GM21723 (cell line): ENCODE measurements around the gene SMLR1.
"Not testable (repeated sequence)": the region's sequence is repeated elsewhere in the genome, so short reads cannot be mapped to it uniquely, and the experiment has no call there.

ENCODE experiments used
- ATAC-seq: cut with Tn5 transposase; IDR thresholded peaks from one replicate; pipeline ENCODE4 v1.9.1; 2021; ENCODE audit warnings: mild to moderate bottlenecking, moderate library complexity; ENCODE audit not compliant: unreplicated experiment

Gene SMLR1

DNA sequence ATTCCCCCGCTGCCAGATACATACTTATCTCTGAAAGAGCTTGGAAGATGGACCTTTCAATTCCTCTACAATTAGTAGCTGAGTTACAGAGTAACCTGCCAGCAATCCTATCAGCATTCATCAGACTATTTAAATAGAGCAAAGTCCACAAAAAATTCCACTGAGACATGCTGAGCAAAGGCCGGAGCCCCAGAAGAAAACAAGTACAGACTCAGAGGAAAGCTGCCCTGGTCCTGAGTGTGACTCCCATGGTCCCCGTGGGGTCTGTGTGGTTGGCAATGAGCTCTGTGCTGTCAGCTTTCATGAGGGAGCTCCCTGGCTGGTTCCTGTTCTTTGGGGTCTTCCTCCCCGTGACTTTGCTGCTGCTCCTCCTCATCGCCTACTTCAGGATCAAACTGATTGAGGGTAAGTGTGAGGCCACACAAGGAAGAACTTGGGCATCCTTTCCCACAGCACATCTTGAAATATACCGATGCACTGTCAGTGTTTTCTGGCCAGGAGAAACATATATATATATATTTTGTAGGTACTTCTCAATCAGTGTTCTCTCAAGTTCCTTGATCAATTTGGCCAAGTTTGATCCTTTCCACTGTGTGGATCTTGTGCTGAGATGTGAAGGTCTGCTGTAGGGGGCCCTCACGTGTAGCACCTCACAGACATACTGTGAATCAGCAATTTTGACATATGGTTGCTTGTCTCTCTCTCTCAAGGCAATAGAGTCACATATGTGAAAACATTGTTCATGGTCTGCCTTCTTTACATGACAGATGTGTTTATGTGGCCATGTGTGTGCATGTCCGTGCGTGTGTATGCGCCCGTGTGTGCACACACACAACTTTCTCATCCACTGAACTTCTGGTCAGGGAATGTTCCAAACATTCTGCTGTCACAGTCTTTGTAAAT is at the start of gene SMLR1:
TSS of gene SMLR1 (plus strand) at position 160 of the 903 bp plus-strand sequence. CDS start at position 168, 8 bp downstream.
- no peak for ATAC-seq

DNA sequence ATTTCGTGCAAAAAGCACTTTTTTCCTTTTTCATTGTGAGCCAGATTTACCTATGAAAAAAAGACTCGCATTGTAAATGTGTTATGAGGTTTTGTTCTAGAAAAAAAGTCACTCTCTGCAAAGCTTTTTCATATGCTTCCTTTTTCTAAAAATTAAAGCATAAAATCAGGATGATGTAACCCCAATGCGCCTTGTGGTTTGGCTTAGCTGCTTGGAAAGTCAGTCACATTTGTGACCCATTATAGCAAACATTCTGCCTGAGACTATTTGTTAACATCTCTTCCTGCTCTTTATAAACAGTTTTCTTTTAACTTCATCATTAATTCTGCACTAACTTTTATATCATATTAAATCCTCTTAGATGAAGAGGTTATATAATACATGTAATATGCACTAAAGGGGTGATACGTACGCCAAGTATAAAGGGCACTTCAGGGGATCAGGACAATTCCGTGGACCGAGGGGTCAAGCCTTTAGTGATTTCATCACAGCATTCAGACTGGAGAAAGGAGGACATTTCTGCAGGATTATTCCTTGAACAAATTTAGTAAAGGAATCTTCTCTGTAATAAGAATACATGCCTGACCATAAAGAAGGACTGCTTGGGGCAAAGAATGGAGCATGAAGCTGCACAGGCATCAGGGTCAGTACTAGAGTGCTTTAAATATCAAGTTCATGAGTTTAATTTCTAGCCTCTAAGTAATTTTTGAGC is 48.1 kb upstream of the SMLR1 start:
- ATAC-seq: no peak

DNA sequence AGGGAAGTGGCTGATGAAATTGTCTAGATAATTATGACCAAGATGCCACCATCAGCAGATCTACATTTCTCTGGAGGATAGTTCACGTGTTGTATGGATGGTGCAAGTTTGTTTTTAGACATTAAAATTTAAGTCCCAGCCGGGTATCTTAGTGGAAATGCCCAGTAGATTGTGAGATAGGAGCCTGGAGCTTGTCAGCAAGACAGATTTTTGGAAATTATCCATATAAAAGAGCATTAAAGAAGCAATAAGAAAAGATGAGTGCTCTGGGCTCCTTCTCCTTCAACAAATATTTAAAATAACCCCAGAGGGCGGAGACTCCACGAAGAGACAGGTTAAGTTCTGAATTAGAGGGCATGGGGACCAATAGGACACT is 47.6 kb upstream of the SMLR1 start:
- no peak for ATAC-seq

DNA sequence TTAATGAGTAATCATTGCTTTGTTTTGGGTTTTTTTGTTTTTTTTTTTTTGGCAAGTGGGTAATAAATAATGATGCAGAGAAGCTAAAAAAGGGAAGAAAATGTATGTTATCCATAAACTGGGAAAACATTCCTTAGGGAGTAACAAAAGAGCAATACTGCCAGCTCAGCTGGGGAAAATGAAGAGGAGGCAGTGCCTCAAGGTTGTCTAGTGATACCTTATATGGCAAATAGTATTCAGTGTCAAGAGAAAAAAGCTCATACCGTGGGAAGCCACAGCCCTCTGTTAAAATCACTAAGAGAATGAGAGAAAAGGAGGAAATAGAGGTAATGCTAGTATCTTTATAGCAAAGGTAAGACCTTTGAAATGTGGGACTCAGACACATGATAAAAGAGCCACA is 47.1 kb upstream of the SMLR1 start:
- ATAC-seq: no peak

DNA sequence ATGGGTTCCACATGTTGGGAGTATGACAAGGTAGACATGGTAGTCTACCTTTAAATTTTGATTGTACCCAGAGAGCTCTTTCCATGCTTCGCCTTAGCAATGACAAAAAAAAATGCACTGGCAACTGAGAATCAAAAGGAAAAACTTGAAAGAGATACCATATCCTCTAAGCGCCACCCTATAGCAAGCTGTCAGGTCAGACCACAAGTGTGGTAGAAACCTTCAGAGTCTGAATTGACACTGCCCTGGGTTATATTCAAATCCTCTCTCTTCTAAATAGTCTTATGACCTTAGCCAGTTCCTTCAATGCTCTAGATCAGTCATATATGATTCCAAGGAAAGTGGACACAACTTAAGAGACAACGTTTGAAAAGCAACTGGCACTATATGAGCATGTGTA is 45.6 kb upstream of the SMLR1 start:
- ATAC-seq: no peak

DNA sequence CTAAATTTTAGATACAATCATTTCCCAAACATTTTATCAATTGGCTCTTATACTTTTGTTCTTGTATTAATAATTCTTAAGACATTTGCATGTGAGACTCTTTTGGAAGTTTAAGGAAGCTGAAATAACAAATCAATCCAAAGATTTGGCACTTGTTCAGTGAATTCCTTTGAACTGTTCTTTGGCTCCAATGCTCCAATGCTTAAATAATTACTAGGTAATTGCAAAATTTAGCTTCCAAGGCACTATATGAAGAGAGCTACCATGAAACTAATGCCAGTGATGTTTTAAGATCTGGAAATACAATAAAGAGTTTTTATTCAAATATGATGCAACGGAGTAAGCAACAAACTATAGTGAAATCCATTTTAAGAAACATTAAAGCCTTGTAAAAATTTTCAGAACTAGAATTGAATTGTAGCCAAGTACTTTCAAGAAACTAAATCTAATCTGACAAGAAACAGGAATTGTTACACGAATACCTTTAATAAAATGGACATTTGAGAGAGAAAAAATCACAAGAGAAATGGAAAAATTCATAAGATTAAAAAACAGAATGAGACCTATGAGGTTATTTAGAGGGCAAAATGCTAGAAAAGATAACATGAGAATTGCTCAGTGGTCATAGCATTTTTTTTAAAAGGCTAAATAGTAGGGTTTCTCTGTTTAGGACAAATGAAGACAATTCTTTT is 43.6 kb upstream of the SMLR1 start:
- no peak for ATAC-seq

DNA sequence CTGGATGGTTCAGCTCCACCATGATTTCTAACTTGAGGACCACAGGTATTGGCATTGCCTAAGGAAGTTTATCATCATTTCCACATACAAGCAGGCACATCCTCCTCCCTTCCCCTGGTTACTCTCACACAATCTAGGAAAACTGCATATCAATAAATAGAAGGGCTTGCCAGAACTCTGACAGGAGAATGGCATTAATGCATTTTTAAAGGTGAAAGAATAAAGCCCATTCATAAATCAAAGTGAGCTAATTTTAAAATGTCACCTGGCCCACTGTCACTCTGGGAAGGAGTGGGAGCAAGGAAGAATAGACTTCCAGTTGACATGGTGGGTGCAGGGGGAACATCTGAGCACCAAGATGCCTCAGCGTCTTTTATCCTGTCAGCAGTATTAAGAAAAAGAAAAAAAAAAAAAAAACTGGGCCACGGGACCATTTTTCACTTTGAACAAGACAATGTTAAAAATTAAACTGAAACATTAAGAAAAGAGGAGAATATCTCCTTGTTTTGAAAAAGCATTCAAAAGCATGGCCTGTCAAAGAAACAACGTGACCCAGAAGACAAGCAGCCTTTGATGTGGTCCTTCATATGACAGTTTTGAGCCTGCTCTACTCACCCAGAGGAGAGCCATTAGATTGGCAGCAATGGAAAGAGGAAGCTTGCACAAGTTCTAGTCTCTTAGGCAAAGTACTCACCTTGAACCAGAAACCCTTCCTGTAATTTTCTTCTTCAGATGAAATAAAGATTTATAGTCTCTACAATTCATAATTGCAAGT is 39.3 kb upstream of the SMLR1 start:
- ATAC-seq: no peak

DNA sequence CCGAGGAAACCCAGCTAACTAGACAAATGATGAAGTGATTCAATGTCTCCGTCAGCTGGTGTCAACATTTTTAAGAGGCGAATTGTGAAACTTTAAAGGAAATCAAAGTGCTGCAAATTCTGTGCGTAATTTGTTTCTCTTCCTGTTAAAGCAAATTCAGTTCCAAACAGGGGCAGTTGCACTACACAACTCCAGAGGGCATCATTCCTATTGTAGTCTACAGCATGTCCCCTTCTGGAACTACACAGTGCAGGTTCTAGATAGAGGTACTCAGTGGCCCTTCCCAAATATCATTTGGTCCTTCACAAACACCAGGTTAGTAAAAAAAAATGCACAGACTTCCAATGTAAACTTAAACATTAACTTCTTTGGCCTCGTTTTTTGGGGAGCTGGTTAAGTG is 38.3 kb upstream of the SMLR1 start:
- ATAC-seq: no peak

DNA sequence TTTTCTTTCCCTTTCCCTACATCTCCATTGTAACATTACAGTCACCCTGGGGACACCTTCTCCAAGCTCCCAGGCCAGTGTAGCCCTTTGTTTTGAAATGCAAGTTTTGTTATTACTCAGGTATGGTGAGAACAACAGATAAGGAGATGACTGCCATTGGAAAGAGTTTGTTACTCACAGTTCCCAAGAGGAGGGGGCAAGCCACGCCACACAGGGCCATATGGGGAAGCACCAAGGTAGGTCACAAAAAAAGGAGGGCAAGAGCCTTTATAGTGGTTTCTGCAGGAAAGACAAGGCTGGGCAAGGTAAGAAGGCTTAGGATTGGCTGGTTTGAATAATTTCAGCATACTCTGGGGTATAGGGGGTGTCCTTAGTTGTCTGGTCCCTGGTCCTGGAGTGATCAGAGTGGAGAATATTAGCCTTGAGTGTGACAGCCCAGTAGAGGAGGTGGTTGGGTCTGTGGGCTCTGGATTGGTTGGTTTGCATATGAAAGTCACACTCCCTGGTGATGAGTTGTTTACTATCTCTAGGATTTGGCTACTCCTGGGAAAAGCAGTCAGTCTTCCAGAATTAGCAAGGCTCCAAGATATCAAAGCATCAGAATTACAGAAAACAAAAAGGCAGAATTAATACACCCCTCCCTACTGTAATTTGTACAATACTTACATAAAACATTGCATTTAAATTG is 33.1 kb upstream of the SMLR1 start:
- ATAC-seq: no peak

DNA sequence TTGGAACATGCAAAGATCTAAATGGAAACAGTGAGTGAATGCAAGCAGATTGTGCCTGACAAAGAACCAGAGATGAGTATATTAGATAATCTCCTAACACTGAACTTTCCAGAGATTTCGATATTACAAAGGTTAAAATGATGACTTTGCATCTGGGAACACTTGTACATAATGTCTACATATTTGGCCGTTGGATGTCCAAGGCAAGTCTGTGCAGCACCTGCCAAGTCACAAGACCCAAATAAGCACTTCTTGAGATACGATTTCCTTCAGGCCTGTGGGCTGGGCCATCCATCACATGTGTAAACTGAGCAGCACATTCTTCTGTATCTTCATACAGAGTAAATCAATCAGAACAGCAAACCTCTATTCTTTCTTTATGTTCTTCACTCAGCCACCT is 32.5 kb upstream of the SMLR1 start:
- ATAC-seq: no peak

DNA sequence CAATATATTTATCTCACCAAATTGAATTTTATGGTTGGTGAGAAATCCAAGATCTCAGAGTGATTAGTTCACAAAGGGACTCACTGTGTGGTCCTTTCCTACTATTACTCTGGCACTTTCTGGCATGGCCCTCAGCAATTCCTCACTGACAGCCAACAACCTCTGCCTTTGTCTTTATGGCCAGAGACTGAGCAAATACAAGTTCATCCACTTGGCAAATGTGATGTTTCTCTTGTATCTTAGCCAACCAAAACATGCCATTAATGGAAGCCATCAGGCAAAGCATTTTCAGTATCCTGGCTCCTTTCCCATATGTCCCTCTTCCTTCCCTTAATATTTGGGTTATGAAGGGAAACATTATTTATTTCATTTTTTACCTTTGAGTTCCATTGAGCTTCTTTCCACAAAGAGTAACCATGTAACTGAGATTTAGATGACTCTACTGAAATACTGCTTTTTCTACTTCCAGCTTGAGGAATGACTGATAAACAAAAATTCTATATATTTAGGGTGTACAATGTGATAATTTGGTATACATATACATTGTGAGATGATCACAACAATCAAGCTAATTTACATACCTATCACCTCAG is 30.8 kb upstream of the SMLR1 start:
- no peak for ATAC-seq

DNA sequence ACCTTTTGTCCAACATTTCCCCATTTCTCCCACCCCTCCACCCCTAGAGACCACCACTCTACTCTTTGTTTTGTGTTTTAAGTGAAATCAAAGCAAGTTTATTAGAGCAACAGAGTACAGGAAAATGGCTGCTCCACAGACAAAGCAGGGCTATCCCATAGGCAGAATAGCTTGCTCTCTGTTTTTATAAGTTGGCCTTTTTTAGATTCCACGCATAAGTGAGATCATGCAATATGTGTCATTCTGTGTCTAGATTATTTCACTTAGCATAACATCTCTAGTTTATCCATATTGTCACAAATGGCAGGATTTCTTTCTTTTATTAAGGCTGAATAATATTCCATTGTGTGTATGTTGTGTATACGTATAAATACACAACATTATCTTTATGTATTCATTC is 30.1 kb upstream of the SMLR1 start:
- no peak for ATAC-seq

DNA sequence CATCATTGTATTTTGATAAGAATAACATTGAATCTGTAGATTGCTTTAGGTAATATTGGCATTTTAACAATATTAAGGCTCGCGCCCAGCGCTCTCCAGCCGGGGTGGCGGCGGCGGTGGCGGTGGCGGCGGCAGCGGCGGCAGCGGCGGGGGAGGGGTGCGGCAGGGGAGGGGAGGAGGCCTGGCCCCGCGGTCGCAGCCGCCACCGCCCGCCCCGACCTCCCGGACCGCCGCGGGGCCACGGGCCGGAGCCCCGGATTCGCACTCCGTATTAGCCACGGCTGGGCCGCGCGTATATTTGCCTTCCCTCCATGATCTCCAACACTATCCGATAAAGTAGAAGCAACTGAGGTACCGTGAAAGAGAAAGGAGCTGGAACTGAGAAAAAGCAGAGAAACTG is 25.8 kb upstream of the SMLR1 start:
- ATAC-seq: not testable (repeated sequence)

DNA sequence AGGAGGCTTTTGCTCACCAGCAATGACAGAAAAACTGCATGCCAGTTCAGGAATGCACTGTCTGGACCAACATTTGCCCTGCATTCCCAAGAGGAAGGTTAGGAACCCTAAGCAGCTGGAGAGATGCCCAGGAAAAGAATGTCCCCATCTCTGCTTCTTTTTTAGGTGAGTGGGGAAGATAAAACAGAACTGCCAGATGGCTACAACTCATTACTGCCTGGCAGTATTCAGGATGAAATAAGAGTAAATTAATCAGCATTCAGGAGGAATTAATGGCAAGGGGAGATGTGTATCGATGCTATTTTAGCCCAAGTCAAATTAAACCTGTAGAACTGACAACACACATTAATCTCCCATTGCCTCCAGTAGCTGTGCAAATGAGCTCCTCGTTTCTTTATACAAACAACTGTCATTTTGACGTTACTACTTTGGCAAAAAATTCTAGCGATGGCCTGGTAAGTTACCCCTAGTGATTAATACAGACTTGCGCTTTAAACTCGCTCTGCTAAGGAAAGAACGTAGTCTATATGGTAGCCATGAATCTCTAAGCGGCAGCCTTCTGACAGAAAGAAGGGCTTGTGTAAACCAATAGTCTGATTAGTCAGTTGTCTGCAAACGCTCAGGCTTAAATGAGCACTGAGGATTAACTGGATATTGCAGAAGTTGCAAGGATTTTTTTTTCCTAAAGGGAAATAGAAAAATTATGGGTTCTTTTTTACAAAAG is 16.7 kb upstream of the SMLR1 start:
- ATAC-seq: no peak

DNA sequence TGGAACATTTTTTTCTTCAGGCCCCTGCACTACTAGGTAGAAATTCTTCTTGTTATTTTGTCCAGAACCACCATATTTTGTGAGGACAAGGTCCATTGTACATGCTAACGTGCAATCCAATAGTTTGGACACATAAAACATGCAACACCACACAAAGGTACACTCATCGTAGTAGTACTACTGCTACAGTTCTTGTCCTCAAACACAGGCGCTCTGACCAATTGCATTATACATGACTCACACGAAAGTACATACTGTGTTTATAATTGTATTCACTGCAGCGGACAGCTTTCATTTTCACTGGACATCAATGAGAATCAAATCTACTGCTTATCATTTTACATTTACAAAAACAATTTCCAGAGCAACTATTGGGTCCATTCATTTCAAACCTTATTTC is 15.3 kb upstream of the SMLR1 start:
- ATAC-seq: no peak

DNA sequence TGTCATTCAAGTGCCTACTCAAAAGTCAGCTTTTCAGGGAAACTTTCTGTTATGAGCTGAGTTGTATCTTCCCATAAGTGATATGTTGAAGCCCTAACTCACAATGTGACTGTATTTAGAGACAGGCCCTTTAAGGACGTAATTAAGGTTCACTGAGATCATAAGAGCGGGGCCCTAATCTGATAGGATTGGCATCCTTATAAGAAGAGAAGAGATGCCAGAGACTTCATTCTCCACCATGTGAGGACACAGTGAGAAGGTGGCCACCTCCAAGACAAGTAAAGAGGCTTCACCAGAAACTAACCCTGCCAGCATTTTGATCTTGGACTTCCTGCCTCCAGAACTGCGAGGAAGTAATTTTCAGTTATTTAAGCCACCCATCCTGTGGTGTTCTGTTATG is 12.7 kb upstream of the SMLR1 start:
- ATAC-seq: no peak

DNA sequence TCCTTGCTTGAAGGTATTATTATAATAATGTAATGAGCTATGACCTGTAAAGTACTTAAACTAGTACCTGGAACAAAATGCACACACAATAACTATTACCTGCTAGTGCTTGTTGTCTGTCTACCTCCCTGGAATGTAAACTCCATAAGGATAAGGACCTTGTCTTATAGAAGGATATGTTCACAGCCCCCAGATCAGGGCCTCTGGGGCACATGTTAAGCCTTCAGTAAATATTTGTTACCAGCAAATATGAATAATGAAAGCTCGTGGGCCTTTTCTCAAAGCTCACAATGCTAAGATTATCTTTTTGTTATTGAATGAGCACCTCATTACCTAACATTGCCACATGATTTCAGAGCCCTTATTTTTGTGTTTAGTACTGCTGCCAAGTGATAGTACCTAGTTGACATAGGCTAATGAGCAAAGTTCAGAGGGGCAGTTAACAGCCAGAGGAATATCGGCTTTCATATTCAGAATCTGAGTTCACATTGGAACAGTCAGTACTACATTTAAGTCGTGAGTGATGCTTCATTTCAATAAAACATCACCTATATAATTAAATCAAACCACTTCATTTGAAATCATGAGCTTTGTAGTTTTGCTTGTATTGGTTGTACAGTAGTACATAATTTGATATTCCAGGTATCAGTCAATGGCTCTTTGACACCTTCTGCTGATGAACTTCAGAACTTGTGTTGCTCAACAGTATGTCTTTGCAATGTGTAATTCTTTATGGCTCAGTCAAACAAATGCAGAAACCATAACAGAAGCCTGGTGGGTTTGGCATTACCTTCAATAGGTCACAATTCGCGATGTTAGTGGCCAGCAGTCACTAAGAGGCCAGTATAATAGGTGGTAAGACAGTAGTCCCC is 11.8 kb upstream of the SMLR1 start:
- ATAC-seq: no peak

DNA sequence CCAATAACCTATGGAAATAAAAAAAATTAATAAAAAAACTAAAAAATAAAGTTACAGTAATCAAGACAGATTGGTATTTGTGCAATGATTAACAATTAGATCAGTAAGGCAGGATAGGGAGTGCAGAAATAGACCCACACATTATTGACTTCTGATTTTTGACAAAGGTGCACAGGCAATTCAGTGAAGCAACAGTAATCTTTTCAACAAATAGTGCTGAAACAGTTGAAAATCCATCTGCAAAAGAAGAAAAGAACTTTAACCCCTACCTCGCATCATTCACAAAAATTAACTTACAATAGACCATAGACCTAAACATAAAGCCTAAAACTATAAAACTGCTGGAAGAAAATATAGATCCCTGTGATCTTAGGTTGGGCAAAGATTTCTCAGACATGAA is 4.5 kb upstream of the SMLR1 start:
- ATAC-seq: no peak
